RWPE2 (cell line): ENCODE data around the gene GUCY2D.

Experiments used
- ATAC-seq: fragments of 200-7000 bp; cut with Tn5 transposase; 3 replicates; pipeline ENCODE4 v1.9.1; 2021; ENCODE audit warnings: low read depth
- DNase-seq: peaks from one replicate; pipeline ENCODE4 v3.0.0-alpha.2; 2020; ENCODE audit warnings: low spot score
- H3K27ac ChIP-seq: fragments of 450-650 bp; 2 replicates; pipeline ENCODE4 v1.5.1; 2017; ENCODE audit warnings: mild to moderate bottlenecking; ENCODE audit not compliant: poor library complexity, severe bottlenecking
- H3K27me3 ChIP-seq: fragments of 250-450 bp; sonication (Bioruptor Pico); 2 replicates; pipeline ENCODE4 v1.5.1; 2021; ENCODE audit warnings: mild to moderate bottlenecking, moderate library complexity; ENCODE audit not compliant: insufficient read depth, poor library complexity, severe bottlenecking
- H3K36me3 ChIP-seq: fragments of 250-450 bp; sonication (Bioruptor Pico); 2 replicates; pipeline ENCODE4 v1.5.1; 2020; ENCODE audit warnings: low read depth, mild to moderate bottlenecking, moderate library complexity
- H3K4me1 ChIP-seq: fragments of 250-450 bp; sonication (Bioruptor Pico); 2 replicates; pipeline ENCODE4 v1.5.1; 2021; ENCODE audit warnings: mild to moderate bottlenecking, moderate library complexity; ENCODE audit not compliant: insufficient read depth, poor library complexity, severe bottlenecking
- H3K4me3 ChIP-seq: fragments of 250-450 bp; sonication (Bioruptor Pico); 2 replicates; pipeline ENCODE4 v1.5.1; 2021; ENCODE audit warnings: mild to moderate bottlenecking, moderate library complexity; ENCODE audit not compliant: severe bottlenecking
- H3K9me3 ChIP-seq: fragments of 250-450 bp; sonication (Bioruptor Pico); 2 replicates; pipeline ENCODE4 v1.5.1; 2021; ENCODE audit warnings: mild to moderate bottlenecking, moderate library complexity; ENCODE audit not compliant: severe bottlenecking
- CTCF ChIP-seq: fragments of 450-650 bp; IDR thresholded peaks from one replicate; pipeline ENCODE4 v1.5.1; 2017; ENCODE audit warnings: mild to moderate bottlenecking, moderate library complexity; ENCODE audit not compliant: poor library complexity, severe bottlenecking

GUCY2D gene

GRCh38 chr17:7974638-7975131 lies 27.7 kb upstream of the GUCY2D start:
- ATAC-seq, result no peak
- TF ChIP-seq CTCF, result no peak
- Histone ChIP-seq H3K4me1 (no peaks in the 10 kb centered on the region), H3K36me3 (no peaks in the 10 kb centered on the region), H3K27me3 (no peaks in the 10 kb centered on the region), H3K4me3 (no peak overlapping the region), H3K9me3 (peaks cover 3% of the 10 kb centered on the region), H3K27ac (no peak overlapping the region)
- DNase-seq, result no peak

GRCh38 chr17:7977039-7977438 lies 25.4 kb upstream of the GUCY2D start:
- ATAC-seq (no peak), DNase-seq (no peak)
- peaks cover 3% of the 10 kb centered on the region for H3K9me3 ChIP-seq
- H3K4me3 ChIP-seq, result no peak overlapping the region
- no peaks in the 10 kb centered on the region for H3K27me3 ChIP-seq
- H3K27ac ChIP-seq, result no peak overlapping the region
- H3K4me1 ChIP-seq, result peaks cover 3% of the 10 kb centered on the region
- H3K36me3 ChIP-seq, result no peaks in the 10 kb centered on the region
- no peak for TF ChIP-seq CTCF

GRCh38 chr17:7977805-7978204 lies 24.6 kb upstream of the GUCY2D start:
- H3K9me3 ChIP-seq, result peaks cover 3% of the 10 kb centered on the region
- peaks cover 10% of the 10 kb centered on the region for H3K4me1 ChIP-seq
- no peak for ATAC-seq
- no peaks in the 10 kb centered on the region for H3K27me3 ChIP-seq
- TF ChIP-seq CTCF, result no peak
- no peak overlapping the region for H3K27ac ChIP-seq
- no peak for DNase-seq
- H3K4me3 ChIP-seq, result no peak overlapping the region
- H3K36me3 ChIP-seq, result no peaks in the 10 kb centered on the region

- Histone ChIP-seq H3K27me3 (no peaks in the 10 kb centered on the region), H3K9me3 (no peaks in the 10 kb centered on the region), H3K36me3 (no peaks in the 10 kb centered on the region), H3K4me3 (no peak overlapping the region), H3K4me1 (peaks cover 10% of the 10 kb centered on the region), H3K27ac (peak overlapping the region; percentile 9)
- no peak for TF ChIP-seq CTCF
- DNase-seq (no peak), ATAC-seq (peak; percentile 92)
These were observed 20.2 kb upstream of the GUCY2D start for GRCh38 chr17:7982173-7982572.

GRCh38 chr17:7982666-7983065 lies 19.7 kb upstream of the GUCY2D start:
- DNase-seq (no peak), ATAC-seq (0 out of 3 replicates have a peak, but pooled peaks have one; percentile 23)
- Histone ChIP-seq H3K36me3 (no peaks in the 10 kb centered on the region), H3K4me3 (no peak overlapping the region), H3K27me3 (no peaks in the 10 kb centered on the region), H3K4me1 (peaks cover 10% of the 10 kb centered on the region), H3K27ac (peak overlapping the region; percentile 9), H3K9me3 (no peaks in the 10 kb centered on the region)
- no peak for TF ChIP-seq CTCF
